ENCODE data around the gene PPP1R15A.

GRCh38 chr19:48881741-48882657, 9.8 kb downstream of the PPP1R15A start:
- TF ChIP-seq CTCF (conservative IDR thresholded peaks at IDR 0.05) (no peak), ZFX (IDR thresholded peaks at IDR 0.05) (no peak)

Measured in C4-2B (cell line).